ENCODE data around the gene KRTAP22-1.

- TF ChIP-seq ZBTB1 (CRISPR knock-in tag; IDR thresholded peaks at IDR 0.05; ENCODE audit: borderline replicate concordance), result no peak
- TF ChIP-seq GMEB2 (CRISPR knock-in tag; IDR thresholded peaks at IDR 0.05; ENCODE audit: low read depth), result no peak
- TF ChIP-seq ZFP41 (CRISPR knock-in tag; IDR thresholded peaks at IDR 0.05; ENCODE audit: borderline replicate concordance), result no peak
Measured at GRCh38 chr21:30613836-30614235, 12.9 kb downstream of the KRTAP22-1 start, which contains the start of gene KRTAP6-1.
